Head of caudate nucleus (tissue), 42 donors: ENCODE results near the gene COA8.

Experiments used
- DNase-seq, 42 donors: peaks; one replicate each; pipeline versions ENCODE4 v3.0.0 to v3.0.0-alpha.2; 2020 to 2021; ENCODE audit warnings: mixed read lengths in 7 of 42
- intact Hi-C: fragments of 100-400 bp; cut with DNase I; formaldehyde crosslinking; loops from one replicate; pipeline ENCODE4 v1.15.0; 2022

COA8 gene

GRCh38 chr14:103533999-103534575, 28.7 kb upstream of the COA8 start:
- DNase-seq: peak in 40 of 42 donors; percentile 64 to 96 (median 86)
- intact Hi-C loops: no loop called here

- peak in 21 of 42 donors; percentile 51 to 84 (median 72) for DNase-seq
- intact Hi-C loops: no loop called here
Measured at GRCh38 chr14:103534576-103535061, 28.1 kb upstream of the COA8 start.

- DNase-seq: no peak
- intact Hi-C loops: no loop called here
Measured at GRCh38 chr14:103535081-103535890, 27.5 kb upstream of the COA8 start.

GRCh38 chr14:103535891-103536565, 26.7 kb upstream of the COA8 start:
- intact Hi-C loops: no loop called here
- peak in 1 of 42 donors; percentile 17 for DNase-seq

- intact Hi-C loops: no loop called here
- DNase-seq: peak in 1 of 42 donors; percentile 13
Measured at GRCh38 chr14:103536693-103537092, 26.1 kb upstream of the COA8 start.

GRCh38 chr14:103537175-103537990, 25.4 kb upstream of the COA8 start:
- DNase-seq: peak in 1 of 42 donors; percentile 13
- intact Hi-C loops: no loop called here

GRCh38 chr14:103538291-103539055, 24.3 kb upstream of the COA8 start:
- DNase-seq: peak in 19 of 42 donors; percentile 43 to 81 (median 56)
- intact Hi-C loops: no loop called here

GRCh38 chr14:103539056-103539825, 23.5 kb upstream of the COA8 start:
- peak in 20 of 42 donors; percentile 34 to 85 (median 65) for DNase-seq
- intact Hi-C loops: no loop called here

GRCh38 chr14:103540821-103541708, 21.7 kb upstream of the COA8 start:
- intact Hi-C loops: loop anchor here (10.0 kb wide), 1 partner anchor 46 kb away; no protein-coding TSS in a partner anchor
- DNase-seq: peak in 7 of 42 donors; percentile 20 to 46 (median 31)

GRCh38 chr14:103541709-103542604, 20.8 kb upstream of the COA8 start:
- DNase-seq: peak in 10 of 42 donors; percentile 35 to 67 (median 47)
- intact Hi-C loops: loop anchor here (10.0 kb wide), 1 partner anchor 47 kb away; no protein-coding TSS in a partner anchor

- intact Hi-C loops: loop anchor here (10.0 kb wide), 1 partner anchor 48 kb away; no protein-coding TSS in a partner anchor
- peak; percentile 84 to 97 (median 94) for DNase-seq
Measured at GRCh38 chr14:103542605-103543088, 20.1 kb upstream of the COA8 start.

GRCh38 chr14:103543140-103543539, 19.6 kb upstream of the COA8 start:
- peak in 28 of 42 donors; percentile 53 to 89 (median 74) for DNase-seq

GRCh38 chr14:103543721-103544387, 18.9 kb upstream of the COA8 start:
- peak in 13 of 42 donors; percentile 25 to 74 (median 45) for DNase-seq
- intact Hi-C loops: loop anchor here (2.0 to 10.0 kb wide), 2 partner anchors 25 to 49 kb away; no protein-coding TSS in a partner anchor

More at GRCh38 chr14:103543140-103543539, 19.6 kb upstream of the COA8 start:
- intact Hi-C loops: loop anchor here (10.0 kb wide), 1 partner anchor 48 kb away; no protein-coding TSS in a partner anchor
